Endothelial cell (in vitro differentiated cells): ENCODE measurements around the gene AADACL3. TPM values are rescaled to one million over a fixed set of nuclear protein-coding genes. Genes with fewer than 3 reads are reported as not detected.
"Not testable (repeated sequence)": the region's sequence is repeated elsewhere in the genome, so short reads cannot be mapped to it uniquely, and the experiment has no call there.

Experiments
- DNase-seq: peaks from one replicate; pipeline ENCODE4 v3.0.0; 2021; ENCODE audit warnings: low spot score
- H3K27ac Mint-ChIP-seq: one replicate; pipeline ENCODE4 v1.8.0; 2021; ENCODE audit warnings: mixed read lengths, inconsistent platforms; ENCODE audit not compliant: unreplicated experiment
- H3K27me3 Mint-ChIP-seq: one replicate; pipeline ENCODE4 v1.8.0; 2021; ENCODE audit warnings: mild to moderate bottlenecking, moderate library complexity, mixed read lengths, inconsistent platforms; ENCODE audit not compliant: unreplicated experiment
- H3K36me3 Mint-ChIP-seq: one replicate; pipeline ENCODE4 v1.8.0; 2021; ENCODE audit warnings: mild to moderate bottlenecking, low read depth, mixed read lengths, inconsistent platforms; ENCODE audit not compliant: unreplicated experiment
- H3K4me1 Mint-ChIP-seq: one replicate; pipeline ENCODE4 v1.8.0; 2021; ENCODE audit warnings: mild to moderate bottlenecking, mixed read lengths, inconsistent platforms; ENCODE audit not compliant: unreplicated experiment
- H3K4me3 Mint-ChIP-seq: one replicate; pipeline ENCODE4 v1.8.0; 2021; ENCODE audit warnings: mild to moderate bottlenecking, mixed read lengths, inconsistent platforms; ENCODE audit not compliant: unreplicated experiment
- H3K9me3 Mint-ChIP-seq: one replicate; pipeline ENCODE4 v1.8.0; 2021; ENCODE audit warnings: mixed read lengths, inconsistent platforms; ENCODE audit not compliant: unreplicated experiment
- CTCF ChIP-seq: fragments of 200-600 bp; sonication (generic); IDR thresholded peaks from one replicate; pipeline ENCODE4 v1.5.0; 2021; ENCODE audit warnings: antibody characterized with exemption; ENCODE audit not compliant: unreplicated experiment
- total RNA-seq: library from RNA; stranded (reverse); fragmentation: NEBNext Ultra II Directional; extraction: Animal tissue kit (Norgen Biotek cat#: 25700); gene quantifications from one replicate; pipeline ENCODE4 v1.2.1, GENCODE V29; 2021; ENCODE audit not compliant: unreplicated experiment

AADACL3 gene
- total RNA-seq, 1 donor from 2014 or later, result not detected

GRCh38 chr1:12709091-12709491 lies 6.8 kb upstream of the AADACL3 start:
- Mint-ChIP-seq H3K36me3 (peaks cover 2% of the 10 kb centered on the region), H3K27ac (no peak overlapping the region), H3K4me1 (peaks cover 9% of the 10 kb centered on the region), H3K9me3 (peaks cover 2% of the 10 kb centered on the region), H3K4me3 (no peak overlapping the region), H3K27me3 (peaks cover 3% of the 10 kb centered on the region)
- TF ChIP-seq CTCF, result no peak
- DNase-seq, result no peak

- Mint-ChIP-seq H3K36me3 (no peaks in the 10 kb centered on the region), H3K27ac (no peak overlapping the region), H3K9me3 (no peaks in the 10 kb centered on the region), H3K27me3 (peaks cover 3% of the 10 kb centered on the region), H3K4me3 (no peak overlapping the region), H3K4me1 (peaks cover 9% of the 10 kb centered on the region)
- DNase-seq, result no peak
- no peak for TF ChIP-seq CTCF
Observed at GRCh38 chr1:12709696-12710095, 6.2 kb upstream of the AADACL3 start.

- Mint-ChIP-seq H3K27ac (no peak overlapping the region), H3K36me3 (no peaks in the 10 kb centered on the region), H3K9me3 (no peaks in the 10 kb centered on the region), H3K4me1 (peaks cover 9% of the 10 kb centered on the region), H3K4me3 (no peak overlapping the region), H3K27me3 (peaks cover 3% of the 10 kb centered on the region)
- TF ChIP-seq CTCF, result no peak
- DNase-seq, result no peak
Observed at GRCh38 chr1:12711536-12711935, 4.4 kb upstream of the AADACL3 start.

GRCh38 chr1:12712076-12712475 lies 3.8 kb upstream of the AADACL3 start:
- H3K27ac Mint-ChIP-seq, result no peak overlapping the region
- no peak for DNase-seq

GRCh38 chr1:12712929-12713328 lies 3.0 kb upstream of the AADACL3 start:
- Mint-ChIP-seq H3K27me3 (peaks cover 3% of the 10 kb centered on the region), H3K36me3 (no peaks in the 10 kb centered on the region), H3K9me3 (no peaks in the 10 kb centered on the region), H3K27ac (no peak overlapping the region), H3K4me3 (no peak overlapping the region), H3K4me1 (peaks cover 9% of the 10 kb centered on the region)
- no peak for DNase-seq
- no peak for TF ChIP-seq CTCF

More at GRCh38 chr1:12712076-12712475, 3.8 kb upstream of the AADACL3 start:
- H3K36me3 Mint-ChIP-seq, result no peaks in the 10 kb centered on the region
- no peaks in the 10 kb centered on the region for H3K9me3 Mint-ChIP-seq
- TF ChIP-seq CTCF, result no peak
- peaks cover 3% of the 10 kb centered on the region for H3K27me3 Mint-ChIP-seq
- peaks cover 9% of the 10 kb centered on the region for H3K4me1 Mint-ChIP-seq
- H3K4me3 Mint-ChIP-seq, result no peak overlapping the region

GRCh38 chr1:12713651-12714050 lies 2.3 kb upstream of the AADACL3 start:
- H3K4me1 Mint-ChIP-seq, DNase-seq, H3K4me3 Mint-ChIP-seq, H3K27me3 Mint-ChIP-seq, H3K9me3 Mint-ChIP-seq, H3K36me3 Mint-ChIP-seq, H3K27ac Mint-ChIP-seq: not testable (repeated sequence)
